Measurements from ENCODE around the gene STRIP2. TPM values are rescaled to one million over a fixed set of nuclear protein-coding genes. Genes with fewer than 3 reads are reported as not detected.

The STRIP2 gene
- total and polyA plus RNA-seq, 2 donors = 0.44 to 4.1 TPM

DNA sequence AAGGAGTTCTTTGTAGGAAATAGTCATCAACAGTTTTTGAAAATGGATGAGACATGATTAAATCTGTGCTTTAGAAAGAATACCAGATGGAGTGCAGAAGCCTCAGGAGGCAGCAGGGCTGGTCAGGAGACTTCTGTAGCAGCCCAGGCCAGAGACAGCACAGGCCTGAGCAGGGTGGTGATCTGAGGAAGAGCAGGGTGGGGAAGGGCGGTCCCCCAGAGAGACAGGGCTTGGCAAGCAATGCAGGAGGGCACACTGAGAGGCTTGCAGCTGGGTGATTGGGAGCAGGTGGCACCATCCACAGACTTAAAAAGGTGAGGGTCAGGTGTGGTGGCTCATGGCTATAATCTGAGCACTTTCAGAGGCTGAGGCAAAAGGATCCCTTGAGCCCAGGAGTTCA, 63.8 kb downstream of the STRIP2 start:
- Histone ChIP-seq H3K27ac (ENCODE audit: low read depth) (no peak overlapping the region), H3K4me3 (ENCODE audit: low read depth, low read length) (no peak overlapping the region), H3K4me1 (ENCODE audit: insufficient read depth) (no peaks in the 10 kb centered on the region), H3K36me3 (ENCODE audit: insufficient read depth) (no peaks in the 10 kb centered on the region)
- WGBS = 97% methylated on average over 1 of the region's 1 CpG
- no peak for DNase-seq (ENCODE audit: extremely low spot score)

DNA sequence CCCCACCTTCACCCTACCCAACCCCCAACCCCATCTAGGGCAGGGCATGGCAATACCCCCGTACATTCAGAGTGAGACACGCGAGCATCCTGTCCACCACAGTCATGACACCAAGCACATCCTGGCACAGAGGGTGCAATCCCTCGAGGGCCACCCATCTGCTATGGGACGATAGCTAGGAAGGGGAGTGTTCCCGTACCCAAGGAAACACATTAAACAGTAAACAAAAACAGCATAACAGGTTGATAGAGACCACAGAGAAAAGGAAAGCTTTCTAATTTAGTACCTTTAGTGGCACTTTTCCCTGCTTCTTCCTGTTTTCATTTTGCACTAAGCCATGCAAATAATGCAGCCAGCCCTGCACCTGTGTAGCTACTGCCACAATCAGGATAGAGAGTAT, 65.8 kb downstream of the STRIP2 start:
- no peak for DNase-seq (ENCODE audit: extremely low spot score)
- no peaks in the 10 kb centered on the region for H3K4me1 ChIP-seq (ENCODE audit: insufficient read depth)
- no peak overlapping the region for H3K4me3 ChIP-seq (ENCODE audit: low read depth, low read length)
- 77% methylated on average over 6 of the region's 6 CpGs for WGBS
- no peak overlapping the region for H3K27ac ChIP-seq (ENCODE audit: low read depth)
- no peaks in the 10 kb centered on the region for H3K36me3 ChIP-seq (ENCODE audit: insufficient read depth)

DNA sequence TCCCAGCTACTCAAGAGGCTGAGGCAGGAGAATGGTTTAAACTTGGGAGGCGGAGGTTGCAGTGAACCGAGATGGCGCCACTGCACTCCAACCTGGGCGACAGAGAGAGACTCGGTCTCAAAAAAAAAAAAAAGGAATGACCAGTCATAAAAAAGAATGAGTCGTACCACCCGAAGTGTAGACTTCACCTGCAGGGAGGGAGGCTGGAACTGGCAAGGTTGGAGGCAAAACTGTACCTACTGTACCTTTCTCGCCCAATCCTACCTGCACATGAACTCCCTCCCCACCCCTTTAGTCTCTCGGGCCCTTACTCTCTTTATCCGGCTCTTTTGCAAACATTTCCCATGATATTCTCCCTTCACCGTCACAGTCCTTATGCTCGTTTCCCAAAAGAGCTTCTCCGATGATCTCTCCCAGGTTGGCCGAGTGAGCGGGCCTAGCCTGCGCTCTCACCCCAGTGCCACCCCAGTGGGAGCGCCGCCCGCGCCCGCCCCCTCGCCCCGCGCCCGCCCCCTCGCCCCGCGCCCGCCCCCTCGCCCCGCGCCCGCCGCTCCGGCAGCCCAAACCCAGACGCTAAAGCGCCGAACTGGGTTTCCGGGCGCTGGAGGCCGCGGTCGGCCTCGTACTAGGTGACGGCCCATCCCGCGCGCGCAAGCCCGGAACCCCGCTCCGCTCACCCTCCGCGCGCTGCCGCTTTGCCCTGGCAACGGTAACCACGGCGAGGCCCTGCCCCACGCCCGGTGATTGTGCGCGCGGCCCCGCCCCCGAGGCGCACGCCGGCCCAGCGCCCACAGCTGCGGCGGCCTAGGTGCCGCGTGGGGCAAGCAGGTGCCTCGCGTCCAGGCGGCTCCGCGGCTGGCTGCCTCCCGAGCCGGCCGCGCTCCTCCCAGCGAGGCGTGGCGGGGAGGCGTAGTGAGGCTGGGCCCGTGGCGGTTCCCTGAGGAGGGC, 67.8 kb downstream of the STRIP2 start, which contains the start of gene SMKR1:
Gene SMKR1 (plus strand): TSS at position 772 of the 948 bp plus-strand sequence. CDS start 294 bp downstream, outside the sequence.
- WGBS = 5% methylated on average over 89 of the region's 89 CpGs

DNA sequence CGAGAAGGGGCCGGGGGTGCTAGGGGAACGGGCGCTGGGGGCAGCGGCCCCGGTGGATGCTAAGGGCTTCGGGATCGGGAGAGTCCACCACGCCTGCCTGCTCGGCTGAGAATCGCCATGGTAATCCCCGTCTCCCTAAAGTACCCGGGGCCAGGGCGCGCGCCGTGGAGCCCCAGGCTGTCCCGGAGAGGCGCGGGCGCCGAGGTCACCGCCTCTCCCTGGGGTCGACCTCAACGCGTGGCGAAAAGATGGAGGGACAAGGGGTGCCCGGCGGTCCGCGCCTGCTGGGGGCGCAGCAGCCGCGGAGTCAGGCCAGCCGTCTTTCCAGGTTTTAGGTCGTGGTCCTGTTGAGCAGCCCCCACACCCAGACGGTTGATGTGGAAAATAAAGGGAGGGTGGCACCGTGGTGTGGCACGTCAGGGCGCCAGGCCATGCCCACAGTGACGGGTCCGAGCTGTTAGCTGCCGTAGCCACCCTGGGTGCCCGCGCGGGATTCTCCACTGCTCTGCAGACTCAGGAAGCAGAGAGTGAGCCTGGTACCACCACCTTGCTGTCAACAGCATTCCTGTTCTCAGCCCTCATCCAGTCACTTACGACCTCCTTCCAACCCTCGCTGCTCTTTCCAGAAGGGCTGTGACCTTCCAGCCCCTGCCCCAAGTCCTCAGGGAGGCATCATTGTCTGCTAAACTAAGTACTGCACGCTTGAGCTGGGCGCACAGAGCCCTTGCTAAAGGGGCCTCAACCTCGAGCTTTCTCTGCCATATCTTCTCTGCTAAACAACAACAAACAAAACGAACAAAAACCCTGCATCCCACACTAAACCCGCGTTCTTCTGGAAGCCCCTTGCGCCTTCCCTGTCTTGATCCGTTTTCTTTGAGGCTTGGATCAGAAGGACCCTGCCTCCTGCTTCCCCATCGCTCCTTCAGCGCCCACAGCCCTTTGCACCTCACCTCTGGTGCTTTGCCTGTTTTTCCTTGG, 68.8 kb downstream of the STRIP2 start:
- H3K27ac ChIP-seq (ENCODE audit: low read depth) = no peak overlapping the region
- 10% methylated on average over 58 of the region's 58 CpGs for WGBS
- H3K36me3 ChIP-seq (ENCODE audit: insufficient read depth) = no peaks in the 10 kb centered on the region
- H3K4me1 ChIP-seq (ENCODE audit: insufficient read depth) = no peaks in the 10 kb centered on the region
- DNase-seq (ENCODE audit: extremely low spot score) = no peak
- peak overlapping the region; percentile 58 for H3K4me3 ChIP-seq (ENCODE audit: low read depth, low read length)

More for the DNA sequence above, 67.8 kb downstream of the STRIP2 start, which contains the start of gene SMKR1:
- Histone ChIP-seq H3K4me1 (ENCODE audit: insufficient read depth) (no peaks in the 10 kb centered on the region), H3K27ac (ENCODE audit: low read depth) (no peak within 1 kb of the TSS), H3K4me3 (ENCODE audit: low read depth, low read length) (peak within 1 kb of the TSS; percentile 58), H3K36me3 (ENCODE audit: insufficient read depth) (no peaks in the 10 kb centered on the region)
- DNase-seq (ENCODE audit: extremely low spot score) = peak; percentile 10

DNA sequence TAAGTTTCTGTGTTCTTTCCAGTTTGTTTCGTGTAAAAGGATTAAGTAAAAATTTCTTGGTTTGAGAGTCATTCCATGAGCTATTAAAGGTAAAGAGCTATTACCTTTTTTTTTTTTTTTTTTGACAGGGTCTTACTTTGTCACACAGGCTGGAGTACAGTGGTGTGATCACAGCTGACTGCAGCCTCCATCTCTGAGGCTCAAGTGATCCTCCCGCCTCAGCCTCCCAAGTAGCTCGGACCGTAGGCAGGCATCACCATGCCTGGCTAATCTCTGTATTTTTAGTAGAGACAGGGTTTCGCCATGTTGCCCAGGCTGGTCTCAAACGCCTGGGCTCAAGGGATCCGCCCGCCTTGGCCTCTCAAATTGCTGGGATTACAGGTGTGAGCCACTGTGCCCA, 69.5 kb downstream of the STRIP2 start:
- H3K4me3 ChIP-seq (ENCODE audit: low read depth, low read length) = no peak overlapping the region
- 92% methylated on average over 8 of the region's 8 CpGs for WGBS
- DNase-seq (ENCODE audit: extremely low spot score) = no peak
- H3K27ac ChIP-seq (ENCODE audit: low read depth) = no peak overlapping the region
- H3K4me1 ChIP-seq (ENCODE audit: insufficient read depth) = no peaks in the 10 kb centered on the region
- no peaks in the 10 kb centered on the region for H3K36me3 ChIP-seq (ENCODE audit: insufficient read depth)

DNA sequence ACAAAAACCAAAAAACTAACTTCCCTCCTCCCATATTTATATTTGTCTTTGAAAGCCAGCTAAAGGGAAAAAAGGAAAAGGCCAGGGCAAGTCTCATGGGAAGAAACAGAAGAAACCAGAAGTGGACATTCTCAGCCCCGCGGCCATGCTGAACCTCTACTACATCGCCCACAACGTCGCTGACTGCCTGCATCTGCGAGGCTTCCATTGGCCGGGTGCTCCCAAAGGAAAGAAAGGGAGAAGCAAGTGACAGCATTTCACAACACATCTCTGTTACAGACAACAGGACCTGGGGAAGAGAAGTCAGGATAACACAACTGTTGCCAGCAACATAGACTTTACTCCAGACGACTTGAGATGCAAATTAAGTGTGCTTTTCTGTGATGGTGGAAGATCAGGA, 78.0 kb downstream of the STRIP2 start:
- Histone ChIP-seq H3K4me3 (ENCODE audit: low read depth, low read length) (no peak overlapping the region), H3K27ac (ENCODE audit: low read depth) (no peak overlapping the region), H3K36me3 (ENCODE audit: insufficient read depth) (no peaks in the 10 kb centered on the region), H3K4me1 (ENCODE audit: insufficient read depth) (no peaks in the 10 kb centered on the region)
- WGBS = 68% methylated on average over 8 of the region's 8 CpGs
- no peak for DNase-seq (ENCODE audit: extremely low spot score)

DNA sequence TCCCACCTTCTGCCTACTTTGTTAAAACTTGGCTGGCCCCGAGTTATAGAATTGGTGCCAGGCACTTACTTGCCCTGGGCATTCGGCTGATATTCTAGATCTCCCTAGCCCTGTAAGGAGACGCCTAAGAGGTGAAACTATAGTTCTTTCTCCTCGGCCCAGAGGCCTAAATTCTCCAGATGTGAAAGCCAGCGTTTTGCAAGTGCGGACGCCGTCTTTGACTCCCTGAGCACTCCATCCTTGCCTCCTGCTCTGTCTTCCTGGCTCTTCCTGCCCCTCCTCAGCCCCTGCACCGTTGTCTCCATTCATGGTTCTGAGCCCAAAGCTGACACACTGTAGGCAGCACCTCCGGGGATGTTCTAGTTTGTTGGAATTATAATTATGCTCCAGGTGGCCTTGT, 79.3 kb downstream of the STRIP2 start:
- Histone ChIP-seq H3K36me3 (ENCODE audit: insufficient read depth) (no peaks in the 10 kb centered on the region), H3K4me3 (ENCODE audit: low read depth, low read length) (no peak overlapping the region), H3K4me1 (ENCODE audit: insufficient read depth) (no peaks in the 10 kb centered on the region), H3K27ac (ENCODE audit: low read depth) (no peak overlapping the region)
- no peak for DNase-seq (ENCODE audit: extremely low spot score)
- WGBS = 85% methylated on average over 10 of the region's 10 CpGs

DNA sequence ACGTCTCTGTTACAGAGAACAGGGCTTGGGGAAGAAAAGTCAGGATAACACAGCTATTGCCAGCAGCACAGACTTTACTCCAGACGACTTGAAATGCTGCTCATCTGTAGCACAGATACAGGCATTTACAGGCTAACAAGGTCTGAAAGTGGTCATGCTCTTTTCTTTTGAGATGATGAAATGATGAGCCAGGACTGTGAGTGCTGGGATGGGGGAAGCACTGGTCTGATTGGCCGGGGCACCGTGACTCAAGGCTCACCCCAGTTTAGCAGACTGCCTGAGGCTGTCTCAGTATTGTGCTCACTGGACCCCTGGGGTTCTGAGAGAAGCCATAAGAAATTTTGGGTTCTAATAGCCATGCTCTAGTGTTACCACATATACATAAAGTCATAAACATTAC, 80.5 kb downstream of the STRIP2 start:
- 51% methylated on average over 4 of the region's 4 CpGs for WGBS
- Histone ChIP-seq H3K36me3 (ENCODE audit: insufficient read depth) (no peaks in the 10 kb centered on the region), H3K4me1 (ENCODE audit: insufficient read depth) (no peaks in the 10 kb centered on the region), H3K4me3 (ENCODE audit: low read depth, low read length) (no peak overlapping the region), H3K27ac (ENCODE audit: low read depth) (no peak overlapping the region)
- DNase-seq (ENCODE audit: extremely low spot score) = no peak

DNA sequence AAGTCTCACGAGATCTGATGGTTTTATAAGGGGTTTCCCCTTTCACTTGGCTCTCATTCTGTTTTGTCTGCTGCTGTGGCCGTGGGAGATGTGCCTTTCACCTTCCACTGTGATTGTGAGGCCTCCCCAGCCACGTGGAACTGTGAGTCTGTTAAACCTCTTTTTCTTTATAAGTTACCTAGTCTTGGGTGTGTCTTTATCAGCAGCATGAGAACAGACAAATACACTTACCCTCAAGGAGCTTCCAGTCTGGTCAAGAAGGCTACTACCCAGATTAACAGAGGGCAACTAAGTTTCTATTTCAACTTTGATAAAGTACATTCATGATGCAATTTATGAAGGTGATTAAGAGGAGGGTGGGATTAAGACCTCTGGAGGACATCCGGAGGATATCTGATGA, 81.1 kb downstream of the STRIP2 start:
- Histone ChIP-seq H3K36me3 (ENCODE audit: insufficient read depth) (no peaks in the 10 kb centered on the region), H3K4me1 (ENCODE audit: insufficient read depth) (no peaks in the 10 kb centered on the region), H3K4me3 (ENCODE audit: low read depth, low read length) (no peak overlapping the region), H3K27ac (ENCODE audit: low read depth) (no peak overlapping the region)
- DNase-seq (ENCODE audit: extremely low spot score) = no peak
- WGBS = 66% methylated on average over 4 of the region's 4 CpGs

DNA sequence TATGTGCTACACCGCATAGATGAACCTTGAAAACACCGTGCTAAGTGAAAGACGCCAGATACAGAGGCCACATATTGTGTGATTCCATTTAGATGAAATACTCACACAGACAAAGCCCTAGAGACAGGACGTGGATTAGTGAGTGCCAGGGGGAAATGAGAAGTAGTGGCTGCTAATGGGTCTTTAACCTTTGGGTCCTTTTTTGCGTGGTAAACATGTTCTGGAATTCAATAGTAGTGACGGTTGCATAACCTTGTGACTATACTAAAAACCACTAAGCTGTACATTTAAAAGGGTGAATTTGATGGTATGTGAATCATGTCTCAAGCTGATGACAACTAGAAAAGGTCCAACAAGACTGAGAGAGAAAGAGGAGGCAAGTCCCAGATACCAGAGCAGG, 83.7 kb downstream of the STRIP2 start:
- H3K27ac ChIP-seq (ENCODE audit: low read depth) = no peak overlapping the region
- no peaks in the 10 kb centered on the region for H3K4me1 ChIP-seq (ENCODE audit: insufficient read depth)
- DNase-seq (ENCODE audit: extremely low spot score) = no peak
- no peak overlapping the region for H3K4me3 ChIP-seq (ENCODE audit: low read depth, low read length)
- 66% methylated on average over 6 of the region's 6 CpGs for WGBS
- H3K36me3 ChIP-seq (ENCODE audit: insufficient read depth) = no peaks in the 10 kb centered on the region

DNA sequence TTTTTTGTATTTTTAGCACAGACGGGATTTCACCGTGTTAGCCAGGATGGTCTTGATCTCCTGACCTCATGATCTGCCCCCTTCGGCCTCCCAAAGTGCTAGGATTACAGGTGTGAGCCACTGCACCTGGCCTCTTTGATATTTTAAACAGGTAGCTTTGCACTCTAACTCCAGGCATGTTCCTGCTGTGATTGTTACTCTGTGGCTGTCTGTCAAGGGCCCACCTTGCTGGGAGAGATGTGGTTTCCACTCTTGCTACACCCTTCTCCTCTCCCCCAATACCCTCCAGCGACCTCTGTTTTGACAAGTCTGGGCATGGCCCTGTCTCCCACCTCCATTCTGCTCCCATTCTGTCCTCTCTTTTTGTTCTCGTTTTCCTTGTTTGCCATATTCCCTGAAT, 85.2 kb downstream of the STRIP2 start:
- no peak overlapping the region for H3K4me3 ChIP-seq (ENCODE audit: low read depth, low read length)

DNA sequence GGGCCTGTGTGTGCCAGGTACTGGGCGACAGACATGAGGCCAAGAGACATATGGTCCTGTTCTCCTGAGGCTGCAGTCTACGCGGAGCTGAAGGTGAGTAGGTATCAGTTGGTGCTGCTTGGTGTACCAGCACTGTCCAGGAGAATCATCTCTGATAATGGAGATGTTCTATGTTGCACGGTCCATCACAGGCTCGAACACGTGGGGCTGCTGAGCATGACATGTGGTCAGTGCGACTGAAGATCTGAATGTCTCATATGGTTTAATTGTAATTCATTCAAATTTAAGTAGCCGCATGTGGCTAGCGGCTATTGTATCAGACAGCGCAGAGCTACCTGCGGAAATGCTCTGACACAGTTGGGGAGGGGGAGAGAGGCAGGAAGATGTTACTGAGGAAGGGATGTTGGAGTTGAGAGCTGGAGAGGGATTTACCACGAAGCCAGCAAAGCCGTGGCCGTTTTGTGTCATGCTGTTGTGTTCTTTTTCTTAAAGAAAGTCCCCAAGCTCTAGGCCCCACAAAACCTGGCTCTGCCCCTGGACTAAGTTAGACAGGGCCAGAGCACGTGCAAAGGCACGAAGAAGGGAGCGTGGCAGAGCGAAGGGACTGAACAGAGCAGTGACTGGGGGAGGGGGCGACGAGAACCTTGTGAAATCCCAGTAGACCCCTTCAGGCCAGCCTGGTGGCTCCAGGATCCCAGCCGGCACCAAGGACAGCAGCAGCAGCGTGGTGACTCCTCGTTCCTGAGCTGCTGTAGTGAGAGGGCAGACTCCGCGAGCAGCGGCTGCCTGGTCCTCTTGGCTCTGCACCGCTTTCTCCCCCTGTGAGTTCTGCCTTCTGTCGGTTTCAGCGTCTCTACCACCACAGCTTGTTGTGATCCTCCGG, 88.1 kb downstream of the STRIP2 start:
- DNase-seq (ENCODE audit: extremely low spot score) = no peak
- Histone ChIP-seq H3K36me3 (ENCODE audit: insufficient read depth) (no peaks in the 10 kb centered on the region), H3K27ac (ENCODE audit: low read depth) (no peak overlapping the region), H3K4me1 (ENCODE audit: insufficient read depth) (no peaks in the 10 kb centered on the region), H3K4me3 (ENCODE audit: low read depth, low read length) (no peak overlapping the region)
- WGBS = 44% methylated on average over 30 of the region's 30 CpGs

More for the DNA sequence above, 85.2 kb downstream of the STRIP2 start:
- no peaks in the 10 kb centered on the region for H3K36me3 ChIP-seq (ENCODE audit: insufficient read depth)
- WGBS = 30% methylated on average over 5 of the region's 5 CpGs
- no peak overlapping the region for H3K27ac ChIP-seq (ENCODE audit: low read depth)
- no peak for DNase-seq (ENCODE audit: extremely low spot score)
- no peaks in the 10 kb centered on the region for H3K4me1 ChIP-seq (ENCODE audit: insufficient read depth)

DNA sequence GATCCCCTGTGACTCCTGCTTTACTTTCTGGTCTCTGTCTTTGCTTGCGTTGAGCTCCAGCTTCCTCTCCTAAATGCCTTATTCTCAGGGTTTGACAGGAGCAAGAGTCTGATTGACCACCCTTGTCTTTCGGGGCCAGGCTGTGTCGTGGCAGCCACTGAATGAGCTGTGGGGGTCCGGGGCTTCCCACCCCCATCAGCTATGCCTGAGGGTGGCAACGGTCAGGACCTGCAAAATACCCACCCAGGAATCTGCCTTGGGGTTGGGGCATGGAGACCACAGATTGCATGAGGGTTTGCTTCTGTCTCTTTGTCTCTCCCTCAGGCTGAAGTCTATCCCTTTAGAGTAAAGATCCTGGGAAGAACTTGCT, 88.7 kb downstream of the STRIP2 start:
- DNase-seq (ENCODE audit: extremely low spot score) = no peak
- H3K27ac ChIP-seq (ENCODE audit: low read depth) = no peak overlapping the region
- 49% methylated on average over 5 of the region's 5 CpGs for WGBS
- no peaks in the 10 kb centered on the region for H3K36me3 ChIP-seq (ENCODE audit: insufficient read depth)
- no peaks in the 10 kb centered on the region for H3K4me1 ChIP-seq (ENCODE audit: insufficient read depth)
- no peak overlapping the region for H3K4me3 ChIP-seq (ENCODE audit: low read depth, low read length)
